ENCODE measurements around the gene PRKN.

The PRKN gene

DNA sequence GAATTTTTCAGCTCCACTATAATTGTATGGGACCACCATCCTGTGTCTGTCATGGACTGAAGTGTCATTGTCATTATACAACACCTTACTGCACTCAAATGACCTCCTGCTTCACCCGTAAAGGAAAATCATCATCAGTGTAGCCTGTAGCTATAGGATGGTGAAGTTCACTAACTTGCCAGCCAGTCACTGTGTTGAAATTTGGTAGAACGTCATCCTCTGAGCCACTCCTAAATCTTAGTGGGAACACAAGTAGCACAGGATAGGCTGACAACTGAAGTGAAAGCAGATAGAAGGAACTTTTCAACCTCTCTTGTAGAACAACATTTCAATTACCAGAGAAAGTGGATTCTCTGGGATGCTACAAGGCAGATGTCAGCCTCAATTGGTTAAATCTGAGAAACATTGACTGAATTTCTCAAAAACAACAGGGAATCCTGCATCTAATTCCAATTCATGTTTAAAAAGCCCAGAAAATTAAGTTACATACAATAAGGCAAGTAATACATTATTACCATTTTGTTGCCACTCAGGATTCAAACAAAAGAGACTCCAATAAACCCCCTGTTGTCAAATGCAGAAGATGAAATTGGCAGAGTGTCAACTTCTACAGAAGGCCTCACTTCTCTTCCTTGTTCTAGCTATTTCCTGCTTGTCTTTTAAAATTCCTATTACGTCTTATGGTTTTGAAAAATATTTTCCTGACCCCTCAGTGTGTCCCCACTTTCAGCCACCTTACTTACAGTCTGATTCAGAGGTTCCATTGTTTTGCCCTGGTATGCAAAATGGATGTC is 805.8 kb downstream of the PRKN start:
- Histone ChIP-seq H3K27ac (ENCODE audit: extremely low read depth, low read depth, low read length) (no peak overlapping the region), H3K9me3 (ENCODE audit: control insufficient read depth, insufficient read depth, low read depth, low read length) (no peaks in the 10 kb centered on the region), H3K4me3 (ENCODE audit: low read depth, low read length) (no peak overlapping the region), H3K4me1 (ENCODE audit: control insufficient read depth, insufficient read depth, low read length) (peaks cover 3% of the 10 kb centered on the region; the same call in 1 of the 2 replicates), H3K36me3 (ENCODE audit: control insufficient read depth in 2 of 2, insufficient read depth in 1 of 2, low read length in 2 of 2) (no peaks in the 10 kb centered on the region)
- TF ChIP-seq BCL11A (tag by site-specific recombination; IDR thresholded peaks at IDR 0.05; ENCODE audit: low read depth) = no peak
- no peak for TF ChIP-seq HOXA7 (CRISPR knock-in tag; IDR thresholded peaks at IDR 0.05; ENCODE audit: borderline replicate concordance)
- POLR2A ChIA-PET = no interaction called here
- CTCF ChIA-PET = interaction anchor here (1.3 to 2.7 kb wide), 4 partner anchors 33 to 504 kb away, joined by 4 to 16 read pairs (median 5); no protein-coding TSS in a partner anchor

GRCh38 chr6:161919691-161920090 is 807.9 kb downstream of the PRKN start:
- POLR2A ChIA-PET = no interaction called here
- CTCF ChIA-PET = no interaction called here
- Histone ChIP-seq H3K27ac (ENCODE audit: extremely low read depth, low read depth, low read length) (no peak overlapping the region), H3K4me1 (ENCODE audit: control insufficient read depth, insufficient read depth, low read length) (peaks cover 3% of the 10 kb centered on the region; the same call in 1 of the 2 replicates), H3K4me3 (ENCODE audit: low read depth, low read length) (no peak overlapping the region), H3K36me3 (ENCODE audit: control insufficient read depth in 2 of 2, insufficient read depth in 1 of 2, low read length in 2 of 2) (no peaks in the 10 kb centered on the region), H3K9me3 (ENCODE audit: control insufficient read depth, insufficient read depth, low read depth, low read length) (no peaks in the 10 kb centered on the region)
- no peak for TF ChIP-seq ZNF16 (tag by site-specific recombination; IDR thresholded peaks at IDR 0.05; ENCODE audit: low read depth)
- TF ChIP-seq PBX3 (CRISPR knock-in tag; IDR thresholded peaks at IDR 0.05) = no peak
- no peak for TF ChIP-seq KLF9 (tag by site-specific recombination; IDR thresholded peaks at IDR 0.05; ENCODE audit: low read depth)
- no peak for TF ChIP-seq PRDM4 (tag by site-specific recombination; IDR thresholded peaks at IDR 0.05)
- TF ChIP-seq ZNF626 (tag by site-specific recombination; IDR thresholded peaks at IDR 0.05) = no peak
- no peak for TF ChIP-seq ZBTB48 (tag by site-specific recombination; IDR thresholded peaks at IDR 0.05)
- no peak for TF ChIP-seq PRDM6 (tag by site-specific recombination; IDR thresholded peaks at IDR 0.05)
- no peak for TF ChIP-seq ZBTB1 (tag by site-specific recombination; IDR thresholded peaks at IDR 0.05)
- no peak for TF ChIP-seq ZNF585B (tag by site-specific recombination; IDR thresholded peaks at IDR 0.05)
- TF ChIP-seq, protein P1, sequence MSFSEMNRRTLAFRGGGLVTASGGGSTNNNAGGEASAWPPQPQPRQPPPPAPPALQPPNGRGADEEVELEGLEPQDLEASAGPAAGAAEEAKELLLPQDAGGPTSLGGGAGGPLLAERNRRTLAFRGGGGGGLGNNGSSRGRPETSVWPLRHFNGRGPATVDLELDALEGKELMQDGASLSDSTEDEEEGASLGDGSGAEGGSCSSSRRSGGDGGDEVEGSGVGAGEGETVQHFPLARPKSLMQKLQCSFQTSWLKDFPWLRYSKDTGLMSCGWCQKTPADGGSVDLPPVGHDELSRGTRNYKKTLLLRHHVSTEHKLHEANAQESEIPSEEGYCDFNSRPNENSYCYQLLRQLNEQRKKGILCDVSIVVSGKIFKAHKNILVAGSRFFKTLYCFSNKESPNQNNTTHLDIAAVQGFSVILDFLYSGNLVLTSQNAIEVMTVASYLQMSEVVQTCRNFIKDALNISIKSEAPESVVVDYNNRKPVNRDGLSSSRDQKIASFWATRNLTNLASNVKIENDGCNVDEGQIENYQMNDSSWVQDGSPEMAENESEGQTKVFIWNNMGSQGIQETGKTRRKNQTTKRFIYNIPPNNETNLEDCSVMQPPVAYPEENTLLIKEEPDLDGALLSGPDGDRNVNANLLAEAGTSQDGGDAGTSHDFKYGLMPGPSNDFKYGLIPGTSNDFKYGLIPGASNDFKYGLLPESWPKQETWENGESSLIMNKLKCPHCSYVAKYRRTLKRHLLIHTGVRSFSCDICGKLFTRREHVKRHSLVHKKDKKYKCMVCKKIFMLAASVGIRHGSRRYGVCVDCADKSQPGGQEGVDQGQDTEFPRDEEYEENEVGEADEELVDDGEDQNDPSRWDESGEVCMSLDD (tag by site-specific recombination; IDR thresholded peaks at IDR 0.05) = no peak
- no peak for TF ChIP-seq ZNF416 (tag by site-specific recombination; IDR thresholded peaks at IDR 0.05)
- no peak for TF ChIP-seq ZNF341 (tag by site-specific recombination; IDR thresholded peaks at IDR 0.05; ENCODE audit: low read depth)
- no peak for TF ChIP-seq ZNF391 (tag by site-specific recombination; IDR thresholded peaks at IDR 0.05; ENCODE audit: borderline replicate concordance, low read depth)
- TF ChIP-seq ZNF530 (tag by site-specific recombination; IDR thresholded peaks at IDR 0.05; ENCODE audit: low read depth) = no peak
- TF ChIP-seq TRIM28 (IDR thresholded peaks at IDR 0.05; ENCODE audit: borderline replicate concordance, low read length) = no peak
